C4-2B (cell line): ENCODE data around the gene ATP11A.

ENCODE experiments used
- CTCF ChIP-seq: fragments of 450-650 bp; conservative IDR thresholded peaks from 2 replicates; pipeline ENCODE4 v1.5.1; 2017; ENCODE audit warnings: mild to moderate bottlenecking
- ZFX ChIP-seq: fragments of 450-650 bp; IDR thresholded peaks from 2 replicates; pipeline ENCODE4 v1.6.1; 2017

GRCh38 chr13:112755331-112755730 is 65.5 kb downstream of the ATP11A start:
- TF ChIP-seq CTCF (no peak), ZFX (no peak)
